Stimulated activated CD4-positive, alpha-beta T cell treated with anti-CD3 and anti-CD28 coated beads, Interleukin-4, amount 100 ng/mL, for 4 hours (primary cell): Measurements from ENCODE around the gene CRTAC1.

Source experiments
- DNase-seq, 2 experiments: peaks; one replicate each; pipeline ENCODE4 v3.0.0-alpha.2; 2020

CRTAC1 gene

GRCh38 chr10:97974100-97974499 is 56.3 kb downstream of the CRTAC1 start:
- DNase-seq, result no peak

GRCh38 chr10:97969538-97970079 is 60.8 kb downstream of the CRTAC1 start:
- DNase-seq, result no peak

GRCh38 chr10:97964748-97965147 is 65.7 kb downstream of the CRTAC1 start:
- no peak for DNase-seq

- DNase-seq, result no peak
These were observed 68.5 kb downstream of the CRTAC1 start for GRCh38 chr10:97961945-97962344.

GRCh38 chr10:97960269-97961056 is 70.0 kb downstream of the CRTAC1 start:
- no peak for DNase-seq

GRCh38 chr10:97949462-97949861 is 81.0 kb downstream of the CRTAC1 start:
- DNase-seq, result no peak

GRCh38 chr10:97948822-97949221 is 81.6 kb downstream of the CRTAC1 start:
- no peak for DNase-seq

GRCh38 chr10:97944772-97945171 is 85.6 kb downstream of the CRTAC1 start:
- DNase-seq, result no peak

- DNase-seq, result no peak
These were observed 87.1 kb downstream of the CRTAC1 start for GRCh38 chr10:97943294-97943693.

GRCh38 chr10:97940534-97940933 is 89.9 kb downstream of the CRTAC1 start:
- DNase-seq, result no peak

- DNase-seq, result no peak
These were observed 90.9 kb downstream of the CRTAC1 start for GRCh38 chr10:97939446-97939990.

- no peak for DNase-seq
These were observed 92.5 kb downstream of the CRTAC1 start for GRCh38 chr10:97937928-97938327.

- DNase-seq, result no peak
These were observed 93.4 kb downstream of the CRTAC1 start for GRCh38 chr10:97937054-97937453.

- DNase-seq, result no peak
These were observed 94.3 kb downstream of the CRTAC1 start for GRCh38 chr10:97936126-97936525.

GRCh38 chr10:97932932-97933530 is 97.4 kb downstream of the CRTAC1 start:
- no peak for DNase-seq

- no peak for DNase-seq
These were observed 99.4 kb downstream of the CRTAC1 start for GRCh38 chr10:97931041-97931440.

GRCh38 chr10:97928897-97929296 is 101.5 kb downstream of the CRTAC1 start:
- DNase-seq, result no peak

GRCh38 chr10:97927622-97928021 is 102.8 kb downstream of the CRTAC1 start:
- DNase-seq, result no peak

- no peak for DNase-seq
These were observed 104.4 kb downstream of the CRTAC1 start for GRCh38 chr10:97926055-97926454.

GRCh38 chr10:97925308-97925938 is 105.0 kb downstream of the CRTAC1 start:
- no peak for DNase-seq

GRCh38 chr10:97924678-97925077 is 105.7 kb downstream of the CRTAC1 start:
- DNase-seq, result no peak

GRCh38 chr10:97923476-97923875 is 106.9 kb downstream of the CRTAC1 start:
- no peak for DNase-seq

- no peak for DNase-seq
These were observed 107.4 kb downstream of the CRTAC1 start for GRCh38 chr10:97923057-97923456.
